Effector memory CD4-positive, alpha-beta T cell (primary cell): ENCODE measurements around the gene PMM2.
A peak's percentile ranks its signal among the peaks of the same experiment; 100 is the strongest.
"Not testable (repeated sequence)": the region's sequence is repeated elsewhere in the genome, so short reads cannot be mapped to it uniquely, and the experiment has no call there.

Experiments
- DNase-seq, 3 donors: peaks; one replicate each; pipeline ENCODE4 v3.0.0-alpha.2; 2020
- H3K27ac ChIP-seq: 2 replicates; pipeline ENCODE4 v1.7.0; 2013; ENCODE audit warnings: mild to moderate bottlenecking, low read length, moderate library complexity; ENCODE audit not compliant: insufficient read depth, poor library complexity, severe bottlenecking
- H3K27me3 ChIP-seq: replicated peaks from 2 replicates; pipeline ENCODE4 v1.7.0; 2013; ENCODE audit warnings: mild to moderate bottlenecking, low read length; ENCODE audit not compliant: insufficient read depth, control insufficient read depth, poor library complexity, severe bottlenecking
- H3K36me3 ChIP-seq: 2 replicates; pipeline ENCODE4 v1.7.0; 2013; ENCODE audit warnings: mild to moderate bottlenecking, low read length, moderate library complexity; ENCODE audit not compliant: control insufficient read depth, insufficient read depth
- H3K4me1 ChIP-seq: 2 replicates; pipeline ENCODE4 v1.7.0; 2013; ENCODE audit warnings: low read length, mild to moderate bottlenecking; ENCODE audit not compliant: control insufficient read depth, insufficient read depth, poor library complexity, severe bottlenecking
- H3K4me3 ChIP-seq: 2 replicates; pipeline ENCODE4 v1.7.0; 2013; ENCODE audit warnings: low read length, low read depth, mild to moderate bottlenecking; ENCODE audit not compliant: insufficient read depth, poor library complexity, severe bottlenecking
- H3K9me3 ChIP-seq: 2 replicates; pipeline ENCODE4 v1.7.0; 2013; ENCODE audit warnings: mild to moderate bottlenecking, low read length, moderate library complexity; ENCODE audit not compliant: control insufficient read depth
- total RNA-seq, 3 donors: gene quantifications; one replicate each; lab custom pipeline; 2026; lab: John Stamatoyannopoulos, UW

PMM2 gene
- total RNA-seq = 32.3 to 52.3 (median 51.8) reads per million in 3 donors

- Histone ChIP-seq H3K36me3 (peaks cover 7% of the 10 kb centered on the region), H3K4me3 (peak within 1 kb of the TSS; percentile 70), H3K27ac (peak within 1 kb of the TSS; percentile 79), H3K9me3 (no peaks in the 10 kb centered on the region), H3K4me1 (peaks cover 20% of the 10 kb centered on the region), H3K27me3 (no peaks in the 10 kb centered on the region)
- peak; percentile 90 to 94 (median 93) for DNase-seq
Measured at GRCh38 chr16:8797364-8798173, at the start of gene PMM2, which contains the start of gene TMEM186. TSS of gene PMM2 (plus strand) at chr16:8797839. CDS start at chr16:8797883, 44 bp downstream. TSS of gene TMEM186 (minus strand) at chr16:8797639. CDS start at chr16:8797614, 25 bp downstream.

DNA sequence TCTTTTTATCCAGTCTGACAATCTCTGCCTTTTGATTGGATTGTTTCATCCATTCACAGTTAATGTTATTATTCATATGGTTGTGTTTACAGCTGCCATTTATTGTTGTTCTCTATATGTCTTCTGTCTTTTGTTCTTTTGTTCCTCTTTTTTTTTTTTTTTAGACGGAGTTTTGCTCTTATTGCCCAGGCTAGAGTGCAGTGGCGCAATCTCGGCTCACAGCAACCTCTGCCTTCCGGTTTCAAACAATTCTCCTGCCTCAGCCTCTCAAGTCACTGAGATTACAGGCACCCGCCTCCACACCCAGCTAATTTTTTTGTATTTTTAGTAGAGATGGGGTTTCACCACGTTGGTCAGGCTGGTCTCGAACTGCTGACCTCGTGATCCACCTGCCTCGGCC is 48.7 kb upstream of the PMM2 start:
- not testable (repeated sequence) for H3K27ac ChIP-seq, H3K4me3 ChIP-seq, H3K27me3 ChIP-seq, H3K9me3 ChIP-seq, H3K36me3 ChIP-seq, H3K4me1 ChIP-seq, DNase-seq

GRCh38 chr16:8751481-8752311 is 45.9 kb upstream of the PMM2 start:
- no peak for DNase-seq
- Histone ChIP-seq H3K36me3 (peaks cover 6% of the 10 kb centered on the region), H3K9me3 (no peaks in the 10 kb centered on the region), H3K27ac (no peak overlapping the region), H3K4me1 (no peaks in the 10 kb centered on the region), H3K27me3 (no peaks in the 10 kb centered on the region), H3K4me3 (no peak overlapping the region)

DNA sequence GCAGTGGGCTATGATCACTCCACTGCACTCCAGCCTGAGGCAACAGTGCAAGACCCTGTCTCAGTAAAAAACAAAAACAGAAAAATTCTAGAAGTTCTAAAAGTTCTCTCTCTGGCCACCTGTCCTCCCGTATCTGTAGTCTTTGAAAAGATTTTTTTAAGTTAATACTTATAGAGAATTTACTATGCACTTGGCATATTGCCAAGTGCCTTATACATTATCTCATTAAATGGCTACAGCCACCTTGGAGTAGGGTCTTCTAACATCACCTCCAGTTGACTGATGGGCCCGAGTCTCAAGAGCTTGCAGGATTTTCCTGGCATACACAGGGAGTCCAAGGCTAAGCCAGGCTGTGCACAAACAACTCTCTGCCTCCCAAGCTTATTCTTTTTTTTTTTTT is 44.9 kb upstream of the PMM2 start:
- Histone ChIP-seq H3K4me1 (no peaks in the 10 kb centered on the region), H3K9me3 (no peaks in the 10 kb centered on the region), H3K27me3 (no peaks in the 10 kb centered on the region), H3K4me3 (no peak overlapping the region), H3K36me3 (peaks cover 6% of the 10 kb centered on the region), H3K27ac (no peak overlapping the region)
- no peak for DNase-seq

DNA sequence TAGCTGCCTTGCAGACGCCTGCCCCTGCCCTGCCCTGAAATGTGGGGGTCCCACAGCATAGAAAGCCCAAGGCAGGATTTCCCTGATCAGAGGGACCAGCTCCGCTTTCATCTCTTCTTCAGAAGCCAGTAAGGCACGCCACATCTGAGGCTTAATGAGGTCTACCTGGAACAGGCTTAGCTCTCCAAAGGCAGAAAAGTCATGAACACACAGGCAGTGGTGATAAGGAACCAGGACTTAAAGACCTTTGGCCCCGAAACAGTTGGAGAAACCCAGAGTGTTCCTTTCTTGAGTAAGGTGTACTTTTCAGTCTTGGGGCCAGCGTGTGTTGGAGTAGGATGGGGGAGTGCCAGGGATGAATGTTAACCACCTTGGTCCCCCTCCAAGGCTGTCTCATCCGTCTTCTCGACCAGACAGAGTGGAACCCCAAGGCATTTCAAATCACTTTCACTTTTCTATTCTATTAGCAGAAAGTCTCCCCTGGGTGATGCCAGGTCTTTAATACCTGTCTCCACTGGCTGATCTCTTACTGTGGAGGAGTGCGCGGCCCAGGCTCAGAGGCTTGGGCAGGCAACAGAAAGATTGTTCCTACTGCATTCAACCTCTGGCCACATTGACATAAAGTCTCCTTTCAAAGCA is 44.1 kb upstream of the PMM2 start:
- Histone ChIP-seq H3K27me3 (no peaks in the 10 kb centered on the region), H3K4me3 (no peak overlapping the region), H3K36me3 (peaks cover 6% of the 10 kb centered on the region), H3K27ac (no peak overlapping the region), H3K9me3 (no peaks in the 10 kb centered on the region), H3K4me1 (no peaks in the 10 kb centered on the region)
- no peak for DNase-seq

DNA sequence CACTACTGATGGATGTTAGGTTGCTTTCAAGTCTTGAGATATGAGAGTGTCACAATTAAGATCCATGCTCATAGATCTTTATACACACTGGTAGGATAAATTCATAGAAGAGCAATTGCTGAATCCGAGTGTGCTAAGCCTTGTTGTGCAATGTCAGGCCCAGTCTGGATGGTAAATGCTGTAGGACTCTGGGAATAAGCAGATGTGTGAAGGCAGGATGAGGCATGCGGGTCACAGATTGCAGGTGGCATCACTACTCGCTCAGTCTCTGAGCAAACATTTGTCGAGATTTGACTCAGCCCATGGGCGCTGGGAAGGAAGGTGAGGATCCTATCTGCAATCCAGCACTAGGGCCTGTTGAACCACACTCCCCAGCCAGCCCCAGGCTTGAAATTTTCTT is 40.9 kb upstream of the PMM2 start:
- Histone ChIP-seq H3K27ac (no peak overlapping the region), H3K9me3 (no peaks in the 10 kb centered on the region), H3K27me3 (no peaks in the 10 kb centered on the region), H3K36me3 (peaks cover 2% of the 10 kb centered on the region), H3K4me1 (no peaks in the 10 kb centered on the region), H3K4me3 (no peak overlapping the region)
- DNase-seq = no peak

GRCh38 chr16:8758022-8758421 is 39.6 kb upstream of the PMM2 start:
- Histone ChIP-seq H3K27ac (no peak overlapping the region), H3K36me3 (no peaks in the 10 kb centered on the region), H3K9me3 (no peaks in the 10 kb centered on the region), H3K4me3 (no peak overlapping the region), H3K27me3 (no peaks in the 10 kb centered on the region), H3K4me1 (no peaks in the 10 kb centered on the region)
- no peak for DNase-seq

DNA sequence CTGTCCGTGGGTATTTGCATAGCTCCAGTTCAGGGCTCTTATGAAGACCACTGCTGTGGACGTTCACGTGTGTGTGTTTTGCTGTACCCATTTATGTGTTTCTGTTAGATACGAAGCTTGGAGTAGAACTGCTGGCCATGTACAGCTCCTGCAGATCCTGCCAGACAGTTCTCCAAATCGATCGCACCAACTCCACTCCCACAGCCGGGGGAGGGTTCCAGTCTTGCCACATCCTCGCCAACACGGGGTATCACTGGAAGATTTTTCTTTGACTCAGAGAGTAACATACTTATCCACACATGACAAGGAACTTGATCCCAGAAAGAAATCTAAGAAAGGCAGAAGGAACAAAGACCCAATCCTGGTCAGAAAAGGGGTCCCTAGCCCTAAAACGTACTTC is 37.6 kb upstream of the PMM2 start:
- H3K4me1 ChIP-seq = no peaks in the 10 kb centered on the region
- no peak overlapping the region for H3K27ac ChIP-seq
- H3K27me3 ChIP-seq = no peaks in the 10 kb centered on the region
- no peak for DNase-seq
- H3K9me3 ChIP-seq = no peaks in the 10 kb centered on the region
- H3K4me3 ChIP-seq = no peak overlapping the region
- H3K36me3 ChIP-seq = no peaks in the 10 kb centered on the region

DNA sequence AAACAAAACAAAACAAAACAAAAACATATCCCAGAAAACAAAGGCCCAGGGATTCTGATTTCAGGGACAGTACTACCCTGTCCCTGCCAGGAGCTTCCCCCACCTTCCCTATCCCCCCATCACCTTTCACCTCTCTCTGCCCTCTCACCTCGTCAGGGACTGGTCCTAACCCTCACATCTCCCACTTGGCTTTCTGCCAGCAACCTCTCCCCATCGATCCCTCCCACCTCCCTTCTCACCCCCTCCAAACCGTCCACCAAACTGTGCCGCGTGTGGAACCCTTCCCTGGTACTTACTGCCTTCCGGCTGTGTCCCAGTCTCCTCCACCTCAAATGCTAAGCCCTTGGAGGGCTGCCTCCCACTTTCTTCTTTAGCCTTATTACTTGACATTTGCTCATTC is 36.6 kb upstream of the PMM2 start:
- Histone ChIP-seq H3K9me3 (no peaks in the 10 kb centered on the region), H3K4me3 (no peak overlapping the region), H3K36me3 (peaks cover 4% of the 10 kb centered on the region), H3K27me3 (no peaks in the 10 kb centered on the region), H3K27ac (no peak overlapping the region), H3K4me1 (no peaks in the 10 kb centered on the region)
- no peak for DNase-seq
